ENCODE data around the gene RASAL1. TPM values are rescaled to one million over a fixed set of nuclear protein-coding genes. Genes with fewer than 3 reads are reported as not detected.

The RASAL1 gene
- total RNA-seq, 1 donor from 2014 or later, result 2.5 TPM

DNA sequence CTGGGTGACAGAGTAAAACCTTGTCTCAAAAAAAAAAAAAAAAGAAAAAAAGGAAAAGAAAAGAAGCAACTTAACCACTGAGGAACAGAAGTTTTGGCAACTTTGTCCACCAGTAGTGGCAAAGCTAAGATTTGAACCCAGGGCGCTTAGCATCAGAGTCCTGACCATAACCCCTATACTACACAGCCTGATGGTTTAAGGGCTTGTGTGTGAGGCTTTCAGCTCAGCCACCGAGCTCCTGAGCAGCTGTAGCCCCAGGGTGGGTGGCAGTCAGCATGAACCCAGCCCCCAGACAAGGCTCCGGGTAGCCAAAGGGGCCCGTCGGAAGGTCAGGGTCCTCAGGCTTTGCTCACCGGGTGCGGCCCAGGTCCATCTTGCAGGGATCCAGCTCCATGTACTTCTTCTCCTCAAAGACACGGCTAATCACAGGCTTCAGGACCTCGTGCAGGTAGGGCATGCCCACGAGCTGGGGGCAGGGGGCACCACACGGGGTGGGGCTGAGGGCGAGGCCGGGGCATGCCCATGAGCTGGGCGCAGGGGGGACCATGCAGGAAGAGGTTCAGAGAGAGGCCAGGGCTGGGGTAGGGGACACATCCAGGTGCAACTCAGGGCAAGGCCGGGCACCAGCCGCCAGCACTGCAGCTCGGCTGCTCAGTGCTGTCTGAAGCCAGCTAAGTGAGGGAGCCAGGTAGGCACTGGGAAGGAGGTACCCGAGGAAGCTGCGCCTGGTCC, 20.9 kb downstream of the RASAL1 start:
- no peak for DNase-seq

DNA sequence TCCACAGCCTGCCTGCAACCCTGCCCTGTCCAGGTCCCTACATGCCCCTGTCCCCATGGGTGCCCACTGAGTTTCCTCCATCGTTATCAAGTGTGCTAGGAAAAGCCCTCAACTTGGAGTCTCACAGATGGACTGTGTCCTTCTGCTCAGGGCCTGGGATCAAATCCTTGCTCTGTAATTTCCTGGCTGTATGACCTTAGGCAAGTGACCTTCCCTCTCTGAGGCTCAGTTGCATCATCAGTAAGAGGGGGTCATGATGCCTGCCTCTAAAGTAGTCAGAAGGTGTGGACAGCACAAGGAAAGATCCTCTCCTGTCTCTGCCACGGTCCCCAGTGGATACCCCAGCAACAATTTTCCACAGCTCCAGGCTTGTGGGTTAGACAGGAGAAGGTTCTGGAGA, 22.2 kb downstream of the RASAL1 start:
- no peak for DNase-seq

DNA sequence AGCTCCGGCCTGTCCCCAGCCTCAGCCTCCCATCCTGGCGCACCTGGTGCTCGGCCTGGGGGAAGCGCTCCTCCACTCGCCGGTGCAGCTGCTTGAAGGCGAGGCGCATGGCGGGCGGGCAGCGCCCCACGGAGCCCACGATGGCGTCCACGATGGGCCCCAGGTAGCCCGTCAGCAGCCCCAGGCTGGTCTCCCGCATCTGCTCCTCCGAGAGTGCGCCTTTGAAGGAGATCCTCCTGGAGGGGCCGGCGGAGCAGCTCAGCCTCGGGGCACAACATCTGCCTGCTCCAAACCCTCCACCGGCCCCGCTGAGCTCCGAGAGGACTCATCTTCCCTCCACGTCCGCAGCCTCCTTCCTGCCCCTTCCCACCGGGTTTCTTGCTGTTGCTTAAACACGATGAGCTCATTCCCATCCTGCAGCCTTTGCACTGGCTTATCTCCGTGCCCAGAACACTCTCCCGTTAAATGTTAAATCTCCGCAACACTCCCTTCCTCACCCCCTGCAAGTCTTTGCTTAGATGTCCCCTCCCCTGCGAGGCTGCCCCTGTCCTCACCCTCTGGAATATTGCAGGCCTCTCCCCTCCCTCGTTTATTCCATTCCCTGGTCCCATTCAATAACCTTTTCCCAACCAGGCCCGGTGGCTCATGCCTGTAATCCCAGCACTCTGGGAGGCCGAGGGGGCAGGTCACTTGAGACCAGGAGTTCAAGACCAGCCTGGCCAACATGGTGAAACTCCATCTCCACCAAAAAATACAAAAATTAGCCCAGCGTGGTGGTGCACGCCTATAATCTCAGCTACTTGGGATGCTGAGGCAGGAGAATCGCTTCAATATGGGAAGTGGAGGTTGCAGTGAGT, 23.3 kb downstream of the RASAL1 start:
- no peak for DNase-seq

DNA sequence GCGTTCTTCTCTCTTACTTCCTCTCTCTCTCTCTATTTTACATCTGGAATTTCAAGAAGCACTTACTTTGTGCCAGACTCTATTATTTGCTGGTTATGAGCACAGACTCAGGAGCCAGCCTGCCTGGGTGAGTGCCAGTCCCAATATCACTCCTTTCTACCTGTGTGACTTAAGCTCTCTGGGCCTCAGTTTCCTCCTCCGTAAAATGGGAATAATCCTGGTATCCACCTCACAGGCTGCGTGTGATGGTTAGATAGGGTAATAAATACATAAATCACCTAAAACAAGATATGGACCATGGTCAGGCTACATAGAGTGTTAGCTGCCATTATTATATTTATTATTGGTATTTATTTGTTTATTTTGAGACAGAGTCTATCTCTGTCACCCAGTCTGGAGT, 24.3 kb downstream of the RASAL1 start:
- DNase-seq, result no peak

DNA sequence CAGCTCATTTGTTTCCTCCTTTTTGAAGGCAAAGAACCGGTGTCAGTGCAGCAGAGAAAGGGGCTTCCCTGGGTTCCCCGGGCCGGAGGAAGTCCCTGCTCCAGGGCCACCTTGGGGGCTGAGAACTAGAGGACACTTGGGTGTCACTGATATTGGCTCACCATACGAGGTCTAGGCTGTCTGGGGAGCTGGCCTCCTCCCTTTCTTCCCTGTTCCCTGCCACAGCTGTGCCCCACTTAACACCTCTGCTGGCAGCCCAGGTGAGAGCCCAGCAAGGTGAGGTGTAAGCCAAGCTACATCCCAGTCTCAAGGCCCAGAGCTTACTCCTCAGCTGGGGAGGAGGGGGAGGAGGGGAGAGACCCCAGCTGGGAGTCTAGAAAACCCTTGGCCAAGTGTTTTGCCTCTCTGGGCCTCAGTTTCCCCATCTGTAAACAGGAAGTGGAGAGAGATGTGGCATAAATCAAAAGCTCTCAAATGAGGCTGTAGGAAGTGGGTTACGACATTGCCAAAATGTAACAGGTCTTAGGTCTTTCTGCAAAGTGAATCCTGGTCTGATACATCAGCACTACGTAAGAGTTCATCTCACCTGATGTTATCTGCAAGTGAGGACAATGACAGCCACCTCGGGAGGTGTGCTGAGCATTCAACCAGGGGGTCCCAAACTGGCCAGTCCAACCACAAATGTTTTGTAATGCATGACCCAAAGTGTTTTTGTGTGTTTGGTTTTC, 25.5 kb downstream of the RASAL1 start:
- no peak for DNase-seq

DNA sequence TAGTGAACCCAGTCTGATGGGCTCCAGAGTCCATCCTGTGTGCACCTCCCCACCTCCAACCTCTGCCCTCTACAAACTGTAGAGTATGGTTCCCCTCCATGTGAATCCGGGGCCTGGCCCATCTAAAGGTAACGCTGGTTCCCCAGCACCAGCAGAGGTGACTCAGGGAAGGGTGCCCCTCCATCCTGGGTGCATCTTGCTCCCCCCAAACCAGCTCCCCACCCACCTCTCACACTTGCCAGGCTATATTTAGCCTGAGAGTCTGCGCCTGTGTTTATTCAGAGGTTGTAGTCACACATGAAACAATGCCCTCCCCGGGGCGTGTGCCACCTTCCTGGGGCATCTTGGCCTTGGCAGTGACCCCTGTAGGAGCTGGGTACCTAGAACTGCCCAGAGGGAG, 26.2 kb downstream of the RASAL1 start:
- no peak for DNase-seq

DNA sequence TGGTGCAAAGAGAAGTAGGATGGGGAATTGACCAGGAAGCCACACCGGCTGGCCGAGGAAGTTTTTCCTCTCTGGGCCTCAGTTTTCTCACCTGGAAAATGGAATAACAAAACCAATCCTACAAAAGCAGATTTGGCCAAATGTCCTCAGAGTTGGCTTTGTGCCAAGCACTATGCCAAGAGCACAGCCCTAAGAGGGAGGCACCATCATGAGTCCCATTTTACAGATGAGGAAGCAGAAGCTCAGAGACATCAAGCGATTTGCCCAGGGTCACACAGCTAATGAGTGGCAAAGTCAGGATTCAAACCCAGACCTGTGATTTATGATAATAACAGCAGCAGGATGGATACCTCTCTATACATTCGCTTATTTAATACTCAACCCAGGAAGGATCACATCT, 27.3 kb downstream of the RASAL1 start:
- DNase-seq, result no peak

DNA sequence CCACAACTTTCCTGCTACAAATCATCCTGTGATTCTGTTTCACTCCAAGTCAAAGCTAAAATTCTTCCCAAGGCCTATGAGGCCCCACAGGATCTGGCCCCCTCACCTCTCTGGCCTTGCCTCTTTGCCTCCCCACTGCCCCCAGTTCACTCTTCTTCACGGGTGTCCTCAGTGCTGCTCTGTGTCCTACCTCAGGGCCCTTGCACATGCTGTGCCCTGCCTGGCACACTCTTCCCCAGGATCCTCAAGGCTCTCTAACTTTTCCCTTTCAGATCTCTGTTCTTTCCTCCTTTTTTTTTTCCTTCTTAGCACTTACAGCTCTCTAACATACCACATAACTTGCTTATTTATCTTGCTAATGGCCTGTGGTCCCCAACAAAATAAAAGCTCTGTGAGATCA, 29.2 kb downstream of the RASAL1 start:
- no peak for DNase-seq

DNA sequence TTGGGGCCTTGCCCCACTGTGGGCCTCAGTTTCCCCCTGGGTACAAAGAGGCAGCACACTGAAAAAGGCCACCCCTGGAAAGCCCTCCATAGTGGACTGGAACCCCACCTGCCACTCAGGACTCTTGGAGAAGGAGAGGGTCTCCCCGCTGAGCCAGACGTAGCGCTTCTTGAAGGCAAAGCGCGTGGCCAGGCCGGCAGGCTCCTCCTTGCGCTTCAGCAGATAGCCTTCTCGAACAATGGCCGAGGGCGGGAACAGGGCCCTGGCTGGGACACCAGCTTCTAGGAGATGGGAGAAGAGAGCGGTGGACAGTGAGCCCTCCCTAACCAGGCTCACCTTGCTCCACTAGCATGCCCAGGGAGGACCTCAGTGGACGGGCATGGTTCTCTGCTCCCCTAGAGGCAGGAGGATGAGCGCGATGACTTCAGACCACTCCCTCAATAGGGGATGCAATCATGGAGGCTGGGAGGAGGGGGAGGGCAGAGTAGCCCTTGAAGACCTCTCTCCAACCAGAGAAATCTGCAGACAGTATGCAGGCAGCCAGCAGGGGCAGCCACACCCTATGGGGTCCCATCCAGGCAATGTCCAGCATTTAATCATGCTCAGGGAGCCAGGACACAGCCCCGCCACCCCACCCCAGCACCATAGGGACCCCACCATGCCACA, 29.8 kb downstream of the RASAL1 start:
- DNase-seq, result no peak

DNA sequence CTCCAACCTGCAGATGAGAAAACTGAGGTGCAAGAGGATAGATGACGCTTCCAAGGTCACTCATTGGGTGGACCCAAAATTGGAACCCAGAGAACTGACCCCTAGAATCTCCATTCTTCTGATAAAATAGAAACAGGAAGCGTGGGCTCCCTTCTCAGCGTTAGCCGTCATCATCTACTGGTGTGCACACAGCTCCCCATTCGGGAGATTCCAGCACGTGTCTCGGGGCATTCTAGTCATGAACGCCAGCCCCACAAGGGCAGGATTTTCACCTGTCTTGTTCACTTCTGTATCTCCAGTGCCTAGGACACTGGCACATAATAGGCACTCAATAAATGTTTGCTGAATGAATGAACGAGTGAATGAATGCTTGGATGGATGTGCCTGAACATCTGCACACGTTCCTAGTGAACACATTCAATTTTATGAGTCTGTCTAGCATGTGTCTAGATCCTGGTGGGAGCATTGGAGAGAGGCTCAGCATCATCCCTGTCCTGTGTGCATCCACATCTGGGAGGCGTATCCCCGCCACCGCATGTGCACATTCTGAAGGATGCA, 30.5 kb downstream of the RASAL1 start:
- DNase-seq, result no peak

DNA sequence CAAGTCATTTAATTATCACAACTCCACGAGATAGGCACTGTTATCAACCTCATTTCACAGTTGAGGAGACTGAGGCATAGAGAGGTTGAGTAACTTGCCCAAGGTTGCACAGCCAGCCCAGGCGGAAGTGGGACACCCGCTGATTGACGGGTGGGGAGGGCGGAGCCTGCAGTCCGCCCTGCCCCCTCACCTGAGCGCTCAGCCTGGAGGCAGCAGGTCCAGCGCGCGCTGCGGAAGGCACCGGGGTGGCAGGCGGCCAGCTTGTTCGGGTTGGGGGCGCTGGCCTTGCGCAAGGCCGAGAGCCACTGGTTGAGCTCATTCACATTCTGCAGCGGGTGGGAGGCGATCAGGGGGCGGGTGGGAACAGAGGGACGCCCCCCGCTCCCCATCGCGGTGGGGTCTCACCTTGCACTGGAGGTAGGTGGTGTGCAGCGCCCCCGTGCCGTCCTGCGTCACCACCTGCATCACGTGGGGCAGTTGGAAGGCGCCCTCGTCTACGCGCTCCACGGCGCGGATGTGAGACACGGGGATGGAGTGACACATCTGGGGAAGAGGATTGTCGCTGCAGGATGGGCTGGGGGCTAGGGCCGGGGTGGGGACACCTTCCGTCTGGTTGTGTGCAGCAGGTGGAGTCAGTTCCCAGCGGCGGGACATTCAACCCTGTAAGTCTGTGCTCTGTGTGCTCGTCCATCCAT, 31.7 kb downstream of the RASAL1 start:
- DNase-seq, result no peak

DNA sequence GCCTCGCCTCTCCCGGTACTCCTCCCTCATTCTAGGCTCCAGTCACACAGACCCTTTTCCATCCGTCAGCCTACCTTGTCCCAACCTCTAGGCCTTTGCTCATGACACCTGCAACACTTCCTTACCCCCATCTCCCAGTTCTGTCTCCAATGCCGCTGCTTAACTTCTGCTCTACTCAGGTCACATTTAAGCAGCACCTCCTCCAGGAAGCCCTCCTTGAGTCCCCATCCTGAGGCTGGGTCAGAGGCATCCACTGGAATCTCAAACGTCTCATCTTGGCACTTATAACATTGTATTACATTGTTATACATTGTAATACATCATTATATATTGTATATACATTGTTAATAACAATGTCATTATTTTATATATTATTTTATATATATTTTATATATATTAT, 32.8 kb downstream of the RASAL1 start:
- DNase-seq, result no peak

DNA sequence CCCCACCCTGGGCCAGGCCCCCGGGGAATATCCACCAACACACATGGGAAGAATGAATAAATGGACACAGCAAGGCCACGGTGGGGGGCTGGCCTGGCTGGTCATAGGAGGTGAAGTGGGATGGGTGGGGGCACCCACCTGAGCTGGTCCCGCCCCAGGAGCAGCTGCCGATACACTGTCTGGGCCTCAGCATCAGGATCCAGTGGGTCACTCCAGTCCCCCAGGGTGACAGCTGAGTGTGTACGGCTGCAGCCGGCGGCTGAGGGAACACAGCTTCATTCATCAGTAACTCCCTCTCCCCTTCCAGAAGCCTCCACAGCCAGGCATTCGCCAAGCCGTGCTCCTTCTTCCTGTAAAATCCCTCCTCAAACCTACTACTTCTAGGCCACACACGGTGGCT, 33.8 kb downstream of the RASAL1 start:
- DNase-seq, result no peak

DNA sequence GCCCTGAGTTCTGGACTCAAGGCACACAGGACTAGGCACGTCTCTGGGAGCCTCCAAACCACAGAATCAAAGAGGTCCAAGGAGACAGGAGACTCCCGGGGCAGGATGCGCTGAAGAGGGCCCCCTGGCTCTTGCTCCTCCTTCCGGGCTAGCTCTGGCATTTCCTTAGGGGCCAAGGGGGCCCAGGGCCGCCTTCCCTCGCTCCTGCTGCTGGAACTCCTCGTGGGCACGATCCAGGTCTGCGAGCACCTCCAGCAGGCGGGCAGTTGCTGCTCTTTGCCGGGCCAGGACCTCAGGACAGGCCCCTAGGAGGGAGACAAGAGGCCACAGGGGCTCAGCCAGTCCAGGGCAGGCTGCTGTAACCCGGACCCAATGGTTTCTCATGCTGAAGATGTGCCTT, 35.8 kb downstream of the RASAL1 start:
- DNase-seq, result no peak

DNA sequence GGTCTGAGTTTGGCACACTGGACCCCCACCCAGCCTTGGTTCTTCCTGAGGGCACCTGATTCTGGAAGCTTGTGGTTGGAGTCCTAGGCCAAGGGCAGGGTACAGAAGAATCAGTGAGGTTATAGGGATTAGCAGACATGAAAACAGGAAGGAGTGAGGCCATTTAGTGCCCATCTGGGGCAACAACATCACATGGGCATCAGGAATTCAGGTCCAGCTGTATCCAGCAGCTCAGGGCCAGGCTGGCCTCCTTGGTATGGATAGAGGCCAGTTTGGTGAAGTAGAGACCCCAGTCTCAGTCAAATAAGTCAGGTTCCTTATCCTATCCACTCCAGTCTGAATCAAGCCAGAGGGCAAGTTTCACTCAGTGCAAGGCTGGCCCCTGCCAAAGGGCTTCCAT, 36.2 kb downstream of the RASAL1 start:
- no peak for DNase-seq

DNA sequence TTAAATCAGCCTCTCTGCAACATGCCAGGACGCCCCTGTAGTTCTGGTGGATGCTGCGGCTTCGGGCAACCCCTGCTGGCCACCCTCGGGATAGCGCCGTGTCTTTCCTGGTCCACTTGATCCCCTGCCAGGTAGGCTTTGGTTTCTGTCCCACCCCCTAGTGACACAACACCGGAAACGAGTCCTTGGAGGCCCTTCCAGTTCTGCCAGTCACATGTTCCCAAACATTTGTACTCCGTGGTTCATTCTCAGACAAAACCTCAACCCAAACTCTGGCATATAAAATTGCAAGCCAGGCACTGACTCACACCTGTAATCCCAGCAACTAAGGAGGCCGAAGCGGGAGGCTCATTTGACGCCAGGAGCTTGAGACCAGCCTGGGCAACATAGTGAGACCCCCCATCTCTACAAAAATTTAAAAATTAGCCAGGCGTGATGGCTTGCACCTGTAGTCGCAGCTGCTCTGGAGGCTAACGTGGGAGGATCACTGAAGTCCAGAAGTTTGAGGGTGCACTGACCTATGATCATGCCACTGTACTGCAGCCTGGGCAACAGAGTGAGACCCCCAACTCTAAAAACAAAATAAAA, 37.0 kb downstream of the RASAL1 start:
- peak; percentile 80 for DNase-seq

DNA sequence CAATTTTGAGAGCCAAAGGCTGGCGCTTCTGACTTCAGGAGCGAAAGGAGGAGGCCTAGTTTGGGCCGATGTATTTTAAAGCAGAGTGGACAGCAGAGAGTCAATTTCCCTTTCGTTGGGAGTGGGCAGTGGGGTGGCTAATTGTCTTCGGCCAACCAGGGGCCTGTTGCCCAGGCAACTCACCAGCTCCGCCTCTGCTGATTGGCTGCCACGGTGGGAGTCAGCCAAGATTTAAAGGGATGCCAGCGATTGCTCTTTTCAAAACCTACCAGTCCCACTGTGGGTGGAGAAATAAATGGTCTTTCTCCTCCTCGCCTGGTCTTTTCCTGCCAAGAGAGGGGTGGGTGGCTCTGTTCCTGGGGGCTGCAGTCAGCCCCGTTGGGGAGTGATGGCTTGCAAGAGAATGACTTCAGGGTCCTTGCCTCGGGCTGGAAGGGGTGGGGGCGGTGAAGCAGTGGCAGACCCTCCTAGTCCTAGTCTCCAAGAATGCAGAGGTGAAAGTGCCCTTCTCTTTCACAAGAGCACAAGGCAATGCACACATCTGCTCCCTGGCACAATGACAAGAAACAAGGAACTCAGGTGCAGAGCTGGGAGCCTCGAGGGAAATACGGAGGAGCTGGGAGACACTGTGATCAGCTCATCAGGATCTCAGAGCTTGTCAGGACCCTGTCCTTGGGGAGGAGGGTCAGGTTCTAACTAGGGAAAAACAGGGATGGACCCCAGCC, 37.7 kb downstream of the RASAL1 start:
- peak; percentile 87 for DNase-seq

DNA sequence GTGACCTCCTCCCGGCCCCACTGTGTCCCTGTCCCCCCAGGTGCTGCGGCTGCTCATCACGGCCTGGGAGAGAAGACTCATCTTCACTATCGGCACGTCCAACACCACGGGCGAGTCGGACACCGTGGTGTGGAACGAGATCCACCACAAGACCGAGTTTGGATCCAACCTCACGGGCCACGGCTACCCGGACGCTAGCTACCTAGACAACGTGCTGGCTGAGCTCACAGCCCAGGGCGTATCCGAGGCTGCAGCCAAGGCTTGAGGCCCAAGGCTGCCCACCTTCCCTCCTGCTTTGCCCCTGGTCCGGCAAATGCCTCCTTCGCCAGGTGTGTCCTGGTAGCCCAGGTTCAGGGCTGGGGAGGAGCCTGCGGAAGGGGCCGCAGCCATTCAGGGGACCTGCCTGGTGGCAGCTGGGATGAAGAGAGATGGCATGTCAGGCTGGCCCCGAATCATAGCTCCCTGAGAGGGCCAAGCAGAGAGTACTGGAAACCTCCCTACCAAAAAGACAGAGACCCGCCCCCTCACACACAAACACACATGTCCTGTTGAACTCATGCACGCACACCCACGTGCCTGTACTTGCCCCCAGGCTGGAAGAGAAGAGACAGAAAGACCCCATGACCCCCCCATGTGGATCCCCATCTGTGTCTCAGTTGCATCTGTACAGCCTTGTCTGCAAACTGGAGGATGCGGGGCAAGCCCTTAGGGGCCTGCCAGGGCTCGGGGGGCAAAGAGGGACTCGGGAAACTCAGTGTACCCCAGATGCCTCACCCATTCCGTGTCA, 38.7 kb downstream of the RASAL1 start:
- no peak for DNase-seq

DNA sequence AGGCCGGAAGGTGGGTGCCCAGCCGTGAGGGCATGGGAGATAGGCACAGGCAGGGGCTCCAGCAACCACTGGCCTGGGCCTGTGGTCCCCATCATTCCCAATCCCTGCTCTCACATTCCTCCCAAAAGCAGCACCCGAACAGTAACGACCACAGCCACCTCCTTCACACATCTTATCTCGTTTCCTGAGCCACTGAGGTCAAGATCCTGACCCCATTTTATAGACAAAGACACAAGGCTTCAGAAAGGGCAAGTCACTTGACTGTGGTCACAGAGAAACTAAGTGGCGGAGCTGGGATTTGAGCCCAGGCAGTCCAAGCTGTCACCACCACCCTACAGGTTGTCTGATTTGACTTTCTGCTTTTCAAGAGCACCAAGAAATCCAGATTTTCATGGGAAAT, 40.2 kb downstream of the RASAL1 start:
- DNase-seq, result no peak

DNA sequence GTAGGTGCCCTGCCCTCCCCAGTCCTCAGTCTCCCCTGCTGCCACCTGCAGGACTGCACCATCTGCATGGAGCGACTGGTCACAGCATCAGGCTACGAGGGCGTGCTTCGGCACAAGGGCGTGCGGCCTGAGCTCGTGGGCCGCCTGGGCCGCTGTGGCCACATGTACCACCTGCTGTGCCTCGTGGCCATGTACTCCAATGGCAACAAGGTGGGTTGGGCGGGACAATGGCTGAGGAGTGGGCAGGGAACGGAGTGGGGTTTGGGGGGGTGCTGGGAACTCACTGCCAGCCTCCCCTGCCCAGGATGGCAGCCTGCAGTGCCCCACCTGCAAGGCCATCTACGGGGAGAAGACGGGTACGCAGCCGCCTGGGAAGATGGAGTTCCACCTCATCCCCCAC, 40.8 kb downstream of the RASAL1 start:
- DNase-seq, result no peak
